Tibial nerve (tissue), 4 donors: ENCODE data around the gene CAPRIN1.

ENCODE experiments used
- CTCF ChIP-seq, 5 experiments: fragments of 200-600 bp in 3 of 5; fragments of 450-650 bp in 2 of 5; sonication (generic) in 3 of 5; IDR thresholded peaks; one replicate each; pipeline ENCODE4 v1.5.1; 2016 to 2019; ENCODE audit warnings: antibody characterized with exemption in 5 of 5, mild to moderate bottlenecking in 3 of 5, moderate library complexity in 2 of 5
- EP300 ChIP-seq, 2 donors: sonication (generic); formaldehyde crosslinking; IDR thresholded peaks; one replicate each; pipeline ENCODE4 v1.6.1; 2017; ENCODE audit warnings: antibody characterized with exemption in 2 of 2, mild to moderate bottlenecking in 1 of 2
- POLR2A ChIP-seq, 2 donors: fragments of 450-650 bp; IDR thresholded peaks; one replicate each; pipeline ENCODE4 v1.6.1; 2017; ENCODE audit warnings: antibody characterized with exemption in 2 of 2, mild to moderate bottlenecking in 2 of 2, moderate library complexity in 2 of 2

GRCh38 chr11:34145073-34145472 lies 93.5 kb downstream of the CAPRIN1 start:
- TF ChIP-seq CTCF (IDR thresholded peaks at IDR 0.05) (no peak), EP300 (IDR thresholded peaks at IDR 0.05) (no peak), POLR2A (IDR thresholded peaks at IDR 0.05) (no peak)
